HL-60 (cell line): Measurements from ENCODE around the gene MPPED1.

Experiments
- DNase-seq, 2 experiments: peaks; one replicate each; pipeline ENCODE4 v3.0.0-alpha.2; 2010 to 2020; ENCODE audit warnings: low read depth in 1 of 2, low spot score in 1 of 2
- H3K27ac ChIP-seq: fragments of 250-450 bp; sonication (Bioruptor Pico); replicated peaks from 2 replicates; pipeline ENCODE4 v1.5.1; 2020; ENCODE audit warnings: mild to moderate bottlenecking, moderate library complexity
- H3K27me3 ChIP-seq: fragments of 250-450 bp; sonication (Bioruptor Pico); 2 replicates; pipeline ENCODE4 v1.5.1; 2021; ENCODE audit warnings: mild to moderate bottlenecking, moderate library complexity; ENCODE audit not compliant: insufficient read depth, poor library complexity, severe bottlenecking
- H3K4me3 ChIP-seq: replicated peaks from 2 replicates; pipeline ENCODE4 v1.5.1; 2011; ENCODE audit warnings: mild to moderate bottlenecking, control low read depth, low read length; ENCODE audit not compliant: insufficient read depth
- CTCF ChIP-seq: IDR thresholded peaks from one replicate; pipeline ENCODE4 v1.5.1; 2011; ENCODE audit warnings: low read length, control low read depth, inconsistent platforms; ENCODE audit not compliant: insufficient read depth
- GABPA ChIP-seq: IDR thresholded peaks from 2 replicates; pipeline ENCODE4 v1.6.1; 2012; ENCODE audit warnings: low read depth
- POLR2AphosphoS5 ChIP-seq: IDR thresholded peaks from 2 replicates; pipeline ENCODE4 v1.6.1; 2012; ENCODE audit warnings: low read depth
- SPI1 ChIP-seq: IDR thresholded peaks from 2 replicates; pipeline ENCODE4 v1.6.1; 2012; ENCODE audit warnings: low read depth, mild to moderate bottlenecking, borderline replicate concordance
- TF ChIP-seq, protein P1 (sequence below): IDR thresholded peaks from 2 replicates; pipeline ENCODE4 v1.6.1; 2012; ENCODE audit warnings: low read depth; ENCODE audit not compliant: insufficient replicate concordance

Gene MPPED1

DNA sequence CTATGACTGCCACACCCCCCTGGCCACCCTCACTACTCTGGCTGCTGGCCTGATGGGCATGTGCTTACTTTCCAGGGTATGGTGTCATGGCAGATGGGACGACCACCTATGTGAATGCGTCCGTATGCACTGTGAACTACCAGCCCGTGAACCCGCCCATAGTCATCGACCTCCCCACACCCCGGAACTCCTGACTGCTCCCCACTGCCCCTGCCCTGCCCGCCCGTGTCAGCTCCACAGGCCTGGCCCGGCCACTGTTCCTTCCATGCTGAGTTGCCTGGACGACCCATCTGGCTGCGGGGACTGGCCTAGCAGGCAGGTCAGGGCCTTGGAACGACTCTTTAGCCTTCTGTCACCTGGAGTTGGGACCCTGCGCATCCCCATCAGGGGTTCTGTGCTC, 93.6 kb downstream of the MPPED1 start:
- Histone ChIP-seq H3K27me3 (no peaks in the 10 kb centered on the region), H3K4me3 (no peak overlapping the region), H3K27ac (no peak overlapping the region)
- no peak for TF ChIP-seq POLR2AphosphoS5
- TF ChIP-seq GABPA, result no peak
- no peak for TF ChIP-seq SPI1
- no peak for TF ChIP-seq CTCF
- TF ChIP-seq, protein P1, sequence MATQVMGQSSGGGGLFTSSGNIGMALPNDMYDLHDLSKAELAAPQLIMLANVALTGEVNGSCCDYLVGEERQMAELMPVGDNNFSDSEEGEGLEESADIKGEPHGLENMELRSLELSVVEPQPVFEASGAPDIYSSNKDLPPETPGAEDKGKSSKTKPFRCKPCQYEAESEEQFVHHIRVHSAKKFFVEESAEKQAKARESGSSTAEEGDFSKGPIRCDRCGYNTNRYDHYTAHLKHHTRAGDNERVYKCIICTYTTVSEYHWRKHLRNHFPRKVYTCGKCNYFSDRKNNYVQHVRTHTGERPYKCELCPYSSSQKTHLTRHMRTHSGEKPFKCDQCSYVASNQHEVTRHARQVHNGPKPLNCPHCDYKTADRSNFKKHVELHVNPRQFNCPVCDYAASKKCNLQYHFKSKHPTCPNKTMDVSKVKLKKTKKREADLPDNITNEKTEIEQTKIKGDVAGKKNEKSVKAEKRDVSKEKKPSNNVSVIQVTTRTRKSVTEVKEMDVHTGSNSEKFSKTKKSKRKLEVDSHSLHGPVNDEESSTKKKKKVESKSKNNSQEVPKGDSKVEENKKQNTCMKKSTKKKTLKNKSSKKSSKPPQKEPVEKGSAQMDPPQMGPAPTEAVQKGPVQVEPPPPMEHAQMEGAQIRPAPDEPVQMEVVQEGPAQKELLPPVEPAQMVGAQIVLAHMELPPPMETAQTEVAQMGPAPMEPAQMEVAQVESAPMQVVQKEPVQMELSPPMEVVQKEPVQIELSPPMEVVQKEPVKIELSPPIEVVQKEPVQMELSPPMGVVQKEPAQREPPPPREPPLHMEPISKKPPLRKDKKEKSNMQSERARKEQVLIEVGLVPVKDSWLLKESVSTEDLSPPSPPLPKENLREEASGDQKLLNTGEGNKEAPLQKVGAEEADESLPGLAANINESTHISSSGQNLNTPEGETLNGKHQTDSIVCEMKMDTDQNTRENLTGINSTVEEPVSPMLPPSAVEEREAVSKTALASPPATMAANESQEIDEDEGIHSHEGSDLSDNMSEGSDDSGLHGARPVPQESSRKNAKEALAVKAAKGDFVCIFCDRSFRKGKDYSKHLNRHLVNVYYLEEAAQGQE, result no peak
- no peak for DNase-seq

- Histone ChIP-seq H3K27me3 (no peaks in the 10 kb centered on the region), H3K4me3 (no peak overlapping the region), H3K27ac (no peak overlapping the region)
- TF ChIP-seq POLR2AphosphoS5 (no peak), GABPA (no peak), SPI1 (no peak), CTCF (no peak)
- TF ChIP-seq, protein P1, result no peak
- DNase-seq, result no peak
These were observed 94.1 kb downstream of the MPPED1 start for GRCh38 chr22:43505896-43506295.

DNA sequence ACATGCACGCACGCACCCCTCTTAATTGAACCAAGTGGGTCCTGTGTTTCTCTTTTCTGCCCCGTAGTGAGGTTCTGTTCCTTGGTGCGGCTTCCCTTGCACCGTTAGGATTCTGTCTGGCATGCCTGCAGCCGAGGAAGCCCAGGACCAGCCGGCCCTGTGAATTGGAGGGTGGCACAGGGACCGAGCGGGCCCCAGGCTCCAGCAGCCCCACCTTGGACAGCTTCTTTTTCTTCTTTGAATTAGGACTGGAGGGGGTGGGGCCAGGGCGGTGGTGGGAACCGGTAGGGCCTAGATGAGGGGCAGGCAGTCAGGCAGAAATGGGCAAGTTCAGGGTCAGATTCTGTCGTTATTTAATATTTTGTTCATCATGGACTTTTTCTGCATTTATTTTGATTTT, 94.7 kb downstream of the MPPED1 start:
- no peak for DNase-seq
- Histone ChIP-seq H3K27me3 (no peaks in the 10 kb centered on the region), H3K27ac (no peak overlapping the region), H3K4me3 (no peak overlapping the region)
- TF ChIP-seq CTCF, result no peak

DNA sequence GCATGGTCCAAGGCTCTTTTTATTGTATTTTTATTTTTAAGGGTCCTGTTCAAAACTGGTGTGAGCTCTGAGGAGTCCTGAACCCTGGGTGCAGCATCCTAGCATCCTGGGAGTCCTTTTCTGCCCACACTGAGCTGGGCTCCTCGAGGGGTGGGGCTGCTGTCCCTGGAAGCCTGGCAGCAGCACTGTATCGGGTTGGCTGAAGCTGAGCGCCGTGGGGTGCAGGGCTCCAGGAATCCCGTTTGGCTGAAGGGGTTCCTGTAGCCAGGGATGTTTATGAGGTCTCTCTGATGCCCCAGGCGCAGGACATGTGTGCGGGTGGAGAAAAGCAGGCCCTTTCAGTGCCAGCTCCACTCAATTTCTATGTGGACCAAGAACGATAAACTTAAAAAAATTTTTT, 95.4 kb downstream of the MPPED1 start:
- TF ChIP-seq GABPA, result no peak
- TF ChIP-seq, protein P1, result no peak
- TF ChIP-seq POLR2AphosphoS5, result no peak
- TF ChIP-seq CTCF, result no peak
- TF ChIP-seq SPI1, result no peak
- no peak for DNase-seq
- no peak overlapping the region for H3K27ac ChIP-seq
- H3K27me3 ChIP-seq, result no peaks in the 10 kb centered on the region
- H3K4me3 ChIP-seq, result no peak overlapping the region
